Loucy (cell line): ENCODE results near the gene DGKB.

Experiments used
- EZH2phosphoT487 ChIP-seq: fragments of 200-600 bp; IDR thresholded peaks from 2 replicates; pipeline ENCODE4 v1.6.1; 2018; ENCODE audit warnings: antibody characterized with exemption, mild to moderate bottlenecking, moderate library complexity, borderline replicate concordance
- TF ChIP-seq, protein P1 (sequence below): fragments of 200-600 bp; sonication (generic); conservative IDR thresholded peaks from 2 replicates; pipeline ENCODE4 v1.5.1; 2014; ENCODE audit warnings: mild to moderate bottlenecking, antibody characterized with exemption, low read length

- TF ChIP-seq, protein P1, sequence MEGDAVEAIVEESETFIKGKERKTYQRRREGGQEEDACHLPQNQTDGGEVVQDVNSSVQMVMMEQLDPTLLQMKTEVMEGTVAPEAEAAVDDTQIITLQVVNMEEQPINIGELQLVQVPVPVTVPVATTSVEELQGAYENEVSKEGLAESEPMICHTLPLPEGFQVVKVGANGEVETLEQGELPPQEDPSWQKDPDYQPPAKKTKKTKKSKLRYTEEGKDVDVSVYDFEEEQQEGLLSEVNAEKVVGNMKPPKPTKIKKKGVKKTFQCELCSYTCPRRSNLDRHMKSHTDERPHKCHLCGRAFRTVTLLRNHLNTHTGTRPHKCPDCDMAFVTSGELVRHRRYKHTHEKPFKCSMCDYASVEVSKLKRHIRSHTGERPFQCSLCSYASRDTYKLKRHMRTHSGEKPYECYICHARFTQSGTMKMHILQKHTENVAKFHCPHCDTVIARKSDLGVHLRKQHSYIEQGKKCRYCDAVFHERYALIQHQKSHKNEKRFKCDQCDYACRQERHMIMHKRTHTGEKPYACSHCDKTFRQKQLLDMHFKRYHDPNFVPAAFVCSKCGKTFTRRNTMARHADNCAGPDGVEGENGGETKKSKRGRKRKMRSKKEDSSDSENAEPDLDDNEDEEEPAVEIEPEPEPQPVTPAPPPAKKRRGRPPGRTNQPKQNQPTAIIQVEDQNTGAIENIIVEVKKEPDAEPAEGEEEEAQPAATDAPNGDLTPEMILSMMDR = no peak
- TF ChIP-seq EZH2phosphoT487 = no peak
These were observed 262.8 kb downstream of the DGKB start for GRCh38 chr7:14639801-14640200.
